GM23248 (cell line): Measurements from ENCODE around the gene MFSD11.

Source experiments
- EZH2 ChIP-seq: fragments of 200-600 bp; sonication (generic); IDR thresholded peaks from 2 replicates; pipeline ENCODE4 v1.6.1; 2018; ENCODE audit warnings: antibody characterized with exemption, mild to moderate bottlenecking; ENCODE audit not compliant: insufficient read depth, poor library complexity, severe bottlenecking
- EZH2phosphoT487 ChIP-seq: fragments of 200-600 bp; sonication (generic); IDR thresholded peaks from 2 replicates; pipeline ENCODE4 v1.6.1; 2018; ENCODE audit warnings: antibody characterized with exemption, moderate library complexity, mild to moderate bottlenecking, low read depth; ENCODE audit not compliant: insufficient read depth

DNA sequence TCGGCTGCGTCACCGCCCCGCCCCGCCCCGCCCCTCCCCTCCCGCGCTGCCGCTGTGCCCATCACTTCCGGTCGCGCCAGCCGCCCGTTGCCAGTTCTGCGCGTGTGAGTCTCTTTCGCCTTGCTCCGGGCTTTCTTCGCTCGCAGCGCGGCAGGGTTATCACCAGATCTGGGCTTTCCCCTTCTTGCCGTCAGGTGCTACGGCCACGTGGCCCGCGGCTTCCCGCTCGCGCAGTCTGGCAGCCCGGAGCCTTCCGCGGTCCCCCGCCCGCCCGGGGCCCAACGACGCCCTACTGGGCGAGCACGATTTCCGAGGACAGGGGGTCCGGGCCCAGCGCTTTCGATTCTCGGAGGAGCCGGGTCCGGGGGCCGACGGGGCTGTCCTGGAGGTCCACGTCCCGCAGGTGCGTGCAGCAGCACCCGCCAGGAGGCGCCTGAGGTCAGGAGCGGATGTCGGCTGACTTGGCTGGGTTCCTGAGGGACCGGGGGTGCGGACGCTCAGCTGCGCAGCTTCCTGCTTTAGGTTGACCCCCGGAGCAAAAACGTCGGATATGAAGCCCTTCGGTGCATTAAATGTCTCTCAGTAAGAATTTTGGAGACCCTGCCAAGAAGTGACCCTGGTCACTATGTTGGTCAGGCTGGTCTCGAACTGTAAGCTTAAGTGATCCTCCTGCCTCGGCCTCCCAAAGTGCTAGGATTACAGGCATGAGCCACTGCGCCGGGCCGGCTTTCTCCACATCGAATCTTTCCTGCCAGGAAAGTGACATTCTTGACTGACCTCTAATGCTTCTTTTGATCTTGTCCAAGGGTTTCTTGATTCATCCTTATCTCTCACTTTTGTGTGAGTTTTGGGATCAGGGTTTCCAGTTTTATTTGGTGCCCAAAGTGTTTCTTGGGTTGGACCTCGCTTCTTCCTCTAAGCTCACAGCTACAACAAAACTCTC, 10.9 kb upstream of the MFSD11 start, which contains the start of gene METTL23:
- TF ChIP-seq EZH2 (no peak), EZH2phosphoT487 (no peak)
